BE2C (cell line): Measurements from ENCODE around the gene PKNOX2.

Experiments
- DNase-seq: peaks from one replicate; pipeline ENCODE4 v3.0.0-alpha.2; 2020
- H3K27me3 ChIP-seq: fragments of 250-450 bp; sonication (Bioruptor Pico); 2 replicates; pipeline ENCODE4 v1.5.1; 2020; ENCODE audit warnings: mild to moderate bottlenecking
- H3K36me3 ChIP-seq: fragments of 250-450 bp; sonication (Bioruptor Pico); 2 replicates; pipeline ENCODE4 v1.5.1; 2020; ENCODE audit warnings: mild to moderate bottlenecking
- H3K4me1 ChIP-seq: fragments of 250-450 bp; sonication (Bioruptor Pico); 2 replicates; pipeline ENCODE4 v1.5.1; 2020
- H3K4me3 ChIP-seq: 2 replicates; pipeline ENCODE4 v1.5.1; 2011; ENCODE audit warnings: low read depth, low read length
- H3K9me3 ChIP-seq: fragments of 250-450 bp; sonication (Bioruptor Pico); 2 replicates; pipeline ENCODE4 v1.5.1; 2020
- TF ChIP-seq, protein P1 (sequence below): IDR thresholded peaks from 2 replicates; pipeline ENCODE4 v1.5.1; 2012; ENCODE audit warnings: mild to moderate bottlenecking, low read depth, low read length

The PKNOX2 gene

DNA sequence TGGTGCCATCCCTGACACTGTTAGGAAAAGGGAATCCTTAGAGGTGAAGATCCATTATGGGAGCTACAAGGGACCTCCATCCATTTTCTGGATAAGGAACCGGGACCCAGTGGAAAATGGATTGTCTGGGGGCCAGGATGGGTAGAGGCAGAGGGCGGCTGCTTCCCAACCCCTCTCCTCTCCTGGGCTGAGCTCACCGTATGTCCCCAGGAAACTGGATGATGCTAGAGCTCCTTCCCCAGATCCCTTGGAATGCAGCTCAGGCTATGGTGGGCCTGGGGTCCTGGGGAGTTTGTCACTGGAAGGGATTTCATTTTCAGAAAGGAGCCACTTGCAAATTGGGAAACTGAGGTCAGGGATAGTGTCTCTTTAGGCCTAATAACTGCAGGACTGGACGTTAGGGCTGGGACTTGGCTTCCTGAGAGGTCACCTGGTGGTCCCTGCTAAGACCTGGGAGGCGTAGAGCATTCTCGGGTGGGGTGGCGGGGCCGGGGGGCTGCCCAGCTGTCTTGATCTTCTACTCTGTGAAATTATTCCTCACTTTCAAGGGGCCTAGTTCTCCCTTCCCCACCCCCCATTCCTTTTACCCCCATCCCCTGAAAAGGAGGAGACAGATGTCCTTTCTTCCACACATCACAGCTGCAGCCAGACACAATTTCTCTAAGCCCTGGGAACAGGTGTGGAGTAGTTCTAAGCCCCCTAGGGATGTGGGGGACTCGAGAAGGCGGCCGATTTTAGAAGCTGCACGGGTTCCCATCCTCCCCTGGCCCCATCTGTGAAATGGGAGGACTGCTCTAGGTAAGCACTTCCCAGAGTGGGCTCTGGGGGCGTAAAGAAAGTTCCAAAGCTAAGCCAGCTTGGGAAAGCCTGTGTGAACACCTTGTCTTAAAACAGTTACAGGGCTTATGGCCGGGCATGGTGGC is 99.8 kb downstream of the PKNOX2 start:
- TF ChIP-seq, protein P1, sequence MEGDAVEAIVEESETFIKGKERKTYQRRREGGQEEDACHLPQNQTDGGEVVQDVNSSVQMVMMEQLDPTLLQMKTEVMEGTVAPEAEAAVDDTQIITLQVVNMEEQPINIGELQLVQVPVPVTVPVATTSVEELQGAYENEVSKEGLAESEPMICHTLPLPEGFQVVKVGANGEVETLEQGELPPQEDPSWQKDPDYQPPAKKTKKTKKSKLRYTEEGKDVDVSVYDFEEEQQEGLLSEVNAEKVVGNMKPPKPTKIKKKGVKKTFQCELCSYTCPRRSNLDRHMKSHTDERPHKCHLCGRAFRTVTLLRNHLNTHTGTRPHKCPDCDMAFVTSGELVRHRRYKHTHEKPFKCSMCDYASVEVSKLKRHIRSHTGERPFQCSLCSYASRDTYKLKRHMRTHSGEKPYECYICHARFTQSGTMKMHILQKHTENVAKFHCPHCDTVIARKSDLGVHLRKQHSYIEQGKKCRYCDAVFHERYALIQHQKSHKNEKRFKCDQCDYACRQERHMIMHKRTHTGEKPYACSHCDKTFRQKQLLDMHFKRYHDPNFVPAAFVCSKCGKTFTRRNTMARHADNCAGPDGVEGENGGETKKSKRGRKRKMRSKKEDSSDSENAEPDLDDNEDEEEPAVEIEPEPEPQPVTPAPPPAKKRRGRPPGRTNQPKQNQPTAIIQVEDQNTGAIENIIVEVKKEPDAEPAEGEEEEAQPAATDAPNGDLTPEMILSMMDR: no peak

DNA sequence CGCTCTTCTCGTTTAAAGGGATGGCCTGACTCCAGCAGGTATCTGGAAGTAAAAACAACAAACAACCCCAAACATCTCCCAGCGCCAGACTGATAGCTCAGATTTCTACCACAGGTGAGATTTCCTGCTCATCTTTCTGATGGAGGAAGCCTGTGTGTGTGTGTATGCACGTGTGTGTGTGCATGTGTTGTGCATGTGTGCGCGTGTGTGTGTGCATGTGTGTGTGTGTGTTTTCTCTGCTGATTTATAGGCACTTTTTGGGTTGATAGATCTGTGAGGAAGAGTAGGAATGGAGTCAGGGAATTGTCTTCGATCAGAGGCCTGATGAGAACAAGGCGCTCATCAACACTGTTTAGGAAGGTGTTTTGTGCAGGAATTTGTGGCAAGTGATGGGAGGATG is 103.0 kb downstream of the PKNOX2 start:
- Histone ChIP-seq H3K27me3 (peaks cover 57% of the 10 kb centered on the region), H3K36me3 (no peaks in the 10 kb centered on the region), H3K4me3 (no peak overlapping the region), H3K9me3 (no peaks in the 10 kb centered on the region), H3K4me1 (no peaks in the 10 kb centered on the region)
- DNase-seq: no peak
- TF ChIP-seq, protein P1: no peak

More for the DNA sequence above, 99.8 kb downstream of the PKNOX2 start:
- Histone ChIP-seq H3K27me3 (peaks cover 47% of the 10 kb centered on the region), H3K9me3 (no peaks in the 10 kb centered on the region), H3K4me1 (no peaks in the 10 kb centered on the region), H3K4me3 (no peak overlapping the region), H3K36me3 (no peaks in the 10 kb centered on the region)
- no peak for DNase-seq

DNA sequence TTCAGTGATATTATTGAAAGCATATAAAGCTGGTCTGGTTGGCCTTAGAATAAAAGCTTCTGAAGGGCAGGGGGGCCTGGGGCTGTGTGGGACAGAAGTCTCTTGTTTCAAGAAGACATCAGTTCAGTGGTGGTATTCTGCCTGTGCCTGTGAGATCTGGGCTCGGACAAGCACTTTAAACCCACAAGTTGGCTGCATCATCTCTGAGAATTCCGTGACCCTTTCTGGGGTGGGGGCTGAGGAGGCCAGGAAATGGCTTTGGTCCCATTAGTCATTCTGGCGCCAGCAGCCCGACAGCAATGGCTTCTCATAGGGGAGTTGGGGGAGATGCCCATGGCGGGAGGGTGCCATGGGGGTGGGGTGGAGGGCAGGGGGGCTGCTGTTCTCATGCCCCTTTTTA is 104.1 kb downstream of the PKNOX2 start:
- H3K9me3 ChIP-seq: no peaks in the 10 kb centered on the region
- no peaks in the 10 kb centered on the region for H3K4me1 ChIP-seq
- no peaks in the 10 kb centered on the region for H3K36me3 ChIP-seq
- H3K27me3 ChIP-seq: peaks cover 58% of the 10 kb centered on the region
- H3K4me3 ChIP-seq: no peak overlapping the region
- TF ChIP-seq, protein P1: no peak
- DNase-seq: no peak

DNA sequence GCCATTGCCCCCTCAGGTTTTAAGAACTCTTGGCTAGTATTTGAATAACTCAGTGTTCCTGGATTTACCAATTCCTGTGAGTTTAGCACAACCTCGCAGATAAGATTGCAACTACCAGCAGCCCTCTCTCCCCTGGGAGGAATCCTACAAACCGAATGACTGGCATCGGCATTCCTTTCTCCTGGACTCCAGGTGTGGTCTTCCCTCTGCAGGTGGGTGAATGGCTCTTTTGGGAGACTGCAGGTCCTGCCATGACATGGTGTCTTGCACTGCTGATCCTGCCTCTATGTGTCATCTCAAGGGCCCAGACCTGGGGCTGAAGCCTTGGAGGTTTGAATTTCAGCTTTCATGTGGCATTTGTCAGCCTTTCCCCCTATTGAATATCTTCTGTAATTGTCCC is 105.6 kb downstream of the PKNOX2 start:
- TF ChIP-seq, protein P1: no peak
- no peak for DNase-seq
- no peak overlapping the region for H3K4me3 ChIP-seq
- no peaks in the 10 kb centered on the region for H3K36me3 ChIP-seq
- H3K27me3 ChIP-seq: peaks cover 48% of the 10 kb centered on the region
- no peaks in the 10 kb centered on the region for H3K4me1 ChIP-seq
- H3K9me3 ChIP-seq: no peaks in the 10 kb centered on the region

DNA sequence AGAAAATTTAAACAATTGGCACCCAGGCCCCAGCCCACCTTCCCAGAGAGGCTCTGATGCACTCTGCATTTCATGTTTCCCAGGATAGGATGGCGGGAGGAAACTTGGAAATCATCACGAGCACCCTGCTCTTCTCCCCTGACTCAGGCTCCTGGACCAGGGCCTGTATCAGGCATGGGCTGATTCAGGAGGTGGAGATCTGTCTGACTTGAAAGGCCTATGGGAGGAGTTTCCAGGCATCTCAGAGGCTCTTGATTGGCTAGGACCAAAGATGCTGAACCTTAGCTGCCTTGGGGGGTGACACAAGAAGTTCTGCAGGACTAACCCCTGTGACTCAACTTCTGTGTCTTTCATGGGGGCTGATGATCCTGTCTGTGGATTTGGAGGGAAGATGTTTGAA is 106.2 kb downstream of the PKNOX2 start:
- DNase-seq: no peak
- H3K4me1 ChIP-seq: no peaks in the 10 kb centered on the region
- no peaks in the 10 kb centered on the region for H3K9me3 ChIP-seq
- TF ChIP-seq, protein P1: no peak
- H3K4me3 ChIP-seq: no peak overlapping the region
- H3K36me3 ChIP-seq: no peaks in the 10 kb centered on the region
- peaks cover 48% of the 10 kb centered on the region for H3K27me3 ChIP-seq

DNA sequence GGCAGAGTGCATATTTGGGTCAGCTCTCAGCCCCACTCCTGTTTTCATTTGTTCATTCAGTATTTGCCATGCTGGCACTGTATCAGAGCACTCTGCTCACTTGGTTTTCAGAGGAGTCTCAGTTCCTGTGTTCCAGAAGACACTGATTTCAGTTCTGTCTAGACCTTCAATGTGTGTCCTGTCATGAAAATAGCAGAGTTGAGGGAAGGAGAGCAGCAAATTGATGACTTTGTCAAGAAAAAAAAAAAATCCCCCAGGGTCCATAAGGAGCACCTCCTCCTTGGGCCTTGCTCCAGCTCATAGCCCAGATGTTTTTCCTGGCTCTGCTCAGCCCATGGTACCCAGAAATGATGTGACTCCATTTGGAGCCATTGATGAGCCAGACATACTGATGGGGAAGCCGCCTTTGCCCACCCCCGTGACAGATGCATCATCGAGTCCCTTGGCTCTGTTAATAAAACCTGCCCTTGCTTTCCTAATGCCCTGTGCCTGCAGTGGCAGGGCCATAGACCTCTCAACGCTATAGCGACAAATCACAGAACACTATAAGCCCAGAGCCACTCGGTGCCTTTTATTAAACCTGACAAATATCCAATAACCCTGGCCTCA is 107.0 kb downstream of the PKNOX2 start:
- H3K4me1 ChIP-seq: no peaks in the 10 kb centered on the region
- no peak for DNase-seq
- H3K4me3 ChIP-seq: no peak overlapping the region
- H3K27me3 ChIP-seq: peaks cover 40% of the 10 kb centered on the region
- TF ChIP-seq, protein P1: no peak
- H3K36me3 ChIP-seq: no peaks in the 10 kb centered on the region
- no peaks in the 10 kb centered on the region for H3K9me3 ChIP-seq
